ENCODE results near the gene C1QTNF9B.
"Not testable (repeated sequence)": the region's sequence is repeated elsewhere in the genome, so short reads cannot be mapped to it uniquely, and the experiment has no call there.

DNA sequence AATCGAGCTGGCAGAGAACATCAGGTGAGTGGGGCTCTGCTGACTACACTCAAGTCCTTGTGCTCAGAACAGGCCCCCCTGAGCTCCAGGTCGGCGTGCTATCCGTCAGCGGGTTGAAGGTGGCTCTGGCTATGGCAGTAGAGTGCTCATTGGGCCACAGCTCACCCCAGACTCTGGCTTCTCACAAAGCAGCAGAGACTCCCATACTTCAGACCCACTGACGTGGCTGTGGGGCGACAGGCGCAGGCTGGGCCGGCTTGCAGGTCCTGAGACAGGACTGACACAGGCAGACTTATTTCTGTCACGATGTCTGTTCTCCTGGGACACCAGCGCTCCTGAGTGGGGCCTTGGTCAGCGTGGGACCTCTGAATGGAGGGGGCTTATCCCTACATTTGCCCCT lies 2.6 kb downstream of the C1QTNF9B start:
- TF ChIP-seq, protein P1, sequence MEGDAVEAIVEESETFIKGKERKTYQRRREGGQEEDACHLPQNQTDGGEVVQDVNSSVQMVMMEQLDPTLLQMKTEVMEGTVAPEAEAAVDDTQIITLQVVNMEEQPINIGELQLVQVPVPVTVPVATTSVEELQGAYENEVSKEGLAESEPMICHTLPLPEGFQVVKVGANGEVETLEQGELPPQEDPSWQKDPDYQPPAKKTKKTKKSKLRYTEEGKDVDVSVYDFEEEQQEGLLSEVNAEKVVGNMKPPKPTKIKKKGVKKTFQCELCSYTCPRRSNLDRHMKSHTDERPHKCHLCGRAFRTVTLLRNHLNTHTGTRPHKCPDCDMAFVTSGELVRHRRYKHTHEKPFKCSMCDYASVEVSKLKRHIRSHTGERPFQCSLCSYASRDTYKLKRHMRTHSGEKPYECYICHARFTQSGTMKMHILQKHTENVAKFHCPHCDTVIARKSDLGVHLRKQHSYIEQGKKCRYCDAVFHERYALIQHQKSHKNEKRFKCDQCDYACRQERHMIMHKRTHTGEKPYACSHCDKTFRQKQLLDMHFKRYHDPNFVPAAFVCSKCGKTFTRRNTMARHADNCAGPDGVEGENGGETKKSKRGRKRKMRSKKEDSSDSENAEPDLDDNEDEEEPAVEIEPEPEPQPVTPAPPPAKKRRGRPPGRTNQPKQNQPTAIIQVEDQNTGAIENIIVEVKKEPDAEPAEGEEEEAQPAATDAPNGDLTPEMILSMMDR (IDR thresholded peaks at IDR 0.05), result not testable (repeated sequence)
- TF ChIP-seq POLR2A, EP300, POLR2AphosphoS5 (IDR thresholded peaks at IDR 0.05): not testable (repeated sequence)

All from upper lobe of left lung (tissue), 4 donors.